Neural cell (in vitro differentiated cells): ENCODE results near the gene PREPL. TPM values are rescaled to one million over a fixed set of nuclear protein-coding genes. Genes with fewer than 3 reads are reported as not detected.

Experiments used
- H2AFZ ChIP-seq: fragments of 200-600, 300-800 bp; sonication (generic), shearing (Covaris generic); 2 replicates; pipeline ENCODE4 v1.6.0; 2014; ENCODE audit warnings: low read depth, mild to moderate bottlenecking, antibody characterized with exemption, low read length, moderate library complexity
- H3F3A ChIP-seq: fragments of 200-600 bp; shearing (Covaris generic); 2 replicates; pipeline ENCODE4 v1.6.1; 2016; ENCODE audit warnings: mild to moderate bottlenecking, moderate library complexity, mixed read lengths, antibody characterized with exemption, low read length; ENCODE audit not compliant: insufficient read depth, poor library complexity, severe bottlenecking
- H3K27ac ChIP-seq: fragments of 200-600, 300-800 bp; sonication (generic), shearing (Covaris generic); 2 replicates; pipeline ENCODE4 v1.5.1; 2014; ENCODE audit warnings: mild to moderate bottlenecking, low read length, moderate library complexity
- H3K27me3 ChIP-seq: fragments of 300-800, 200-600 bp; sonication (generic), shearing (Covaris generic); 2 replicates; pipeline ENCODE4 v1.6.0; 2014; ENCODE audit warnings: mild to moderate bottlenecking, low read depth, low read length, moderate library complexity; ENCODE audit not compliant: insufficient read depth
- H3K36me3 ChIP-seq: fragments of 300-800, 200-600 bp; sonication (generic), shearing (Covaris generic); 2 replicates; pipeline ENCODE4 v1.5.1; 2014; ENCODE audit warnings: mild to moderate bottlenecking, antibody characterized with exemption, low read length, moderate library complexity; ENCODE audit not compliant: insufficient read depth
- H3K4me2 ChIP-seq: fragments of 300-800, 200-600 bp; sonication (generic), shearing (Covaris generic); 2 replicates; pipeline ENCODE4 v1.6.0; 2014; ENCODE audit warnings: mild to moderate bottlenecking, low read length
- H3K4me3 ChIP-seq: fragments of 300-800, 200-600 bp; sonication (generic), shearing (Covaris generic); 2 replicates; pipeline ENCODE4 v1.5.1; 2014; ENCODE audit warnings: mild to moderate bottlenecking, low read length, moderate library complexity
- H3K79me2 ChIP-seq: fragments of 200-600 bp; shearing (Covaris generic); replicated peaks from 2 replicates; pipeline ENCODE4 v1.6.0; 2014; ENCODE audit warnings: mild to moderate bottlenecking, low read length, moderate library complexity; ENCODE audit not compliant: insufficient read depth
- H3K9ac ChIP-seq: fragments of 300-800, 200-600 bp; sonication (generic), shearing (Covaris generic); 2 replicates; pipeline ENCODE4 v1.6.1; 2016; ENCODE audit warnings: mild to moderate bottlenecking, low read length, mixed read lengths
- H3K9me2 ChIP-seq: fragments of 200-600 bp; shearing (Covaris generic); 2 replicates; pipeline ENCODE4 v1.6.1; 2016; ENCODE audit warnings: mild to moderate bottlenecking, low read length, mixed read lengths; ENCODE audit not compliant: insufficient read depth
- H3K9me3 ChIP-seq: fragments of 200-600, 300-800 bp; sonication (generic), shearing (Covaris generic); 2 replicates; pipeline ENCODE4 v1.6.1; 2016; ENCODE audit warnings: mild to moderate bottlenecking, mixed run types, low read length, moderate library complexity, mixed read lengths
- H4K20me1 ChIP-seq: fragments of 200-600 bp; shearing (Covaris generic); 2 replicates; pipeline ENCODE4 v1.6.1; 2016; ENCODE audit warnings: mild to moderate bottlenecking, mixed run types; ENCODE audit not compliant: insufficient read depth
- EP300 ChIP-seq: fragments of 450-650 bp; conservative IDR thresholded peaks from 2 replicates; pipeline ENCODE4 v1.6.1; 2014; ENCODE audit warnings: antibody characterized with exemption, mild to moderate bottlenecking, moderate library complexity; ENCODE audit not compliant: poor library complexity, severe bottlenecking
- EZH2 ChIP-seq: fragments of 200-600, 300-800 bp; shearing (Covaris generic), sonication (generic); IDR thresholded peaks from 2 replicates; pipeline ENCODE4 v1.6.1; 2014; ENCODE audit warnings: antibody characterized with exemption, low read length, borderline replicate concordance, mild to moderate bottlenecking; ENCODE audit not compliant: insufficient read depth, poor library complexity, severe bottlenecking
- MXI1 ChIP-seq: fragments of 450-650 bp; conservative IDR thresholded peaks from 2 replicates; pipeline ENCODE4 v1.6.1; 2014; ENCODE audit warnings: antibody characterized with exemption, mild to moderate bottlenecking; ENCODE audit not compliant: poor library complexity, severe bottlenecking
- POLR2AphosphoS5 ChIP-seq: IDR thresholded peaks from 2 replicates; pipeline ENCODE4 v1.6.1; 2012
- RAD21 ChIP-seq: fragments of 450-650 bp; conservative IDR thresholded peaks from 2 replicates; pipeline ENCODE4 v1.6.1; 2014; ENCODE audit warnings: antibody characterized with exemption, mild to moderate bottlenecking, moderate library complexity
- SMC3 ChIP-seq: fragments of 450-650 bp; conservative IDR thresholded peaks from 2 replicates; pipeline ENCODE4 v1.6.1; 2014; ENCODE audit warnings: antibody characterized with exemption, mild to moderate bottlenecking, moderate library complexity; ENCODE audit not compliant: poor library complexity
- TAF1 ChIP-seq: IDR thresholded peaks from 2 replicates; pipeline ENCODE4 v1.6.1; 2012; ENCODE audit warnings: low read depth
- polyA plus RNA-seq: library from polyadenylated mRNA; depleted of rRNA; stranded (reverse); fragments of >200 nt; gene quantifications from 2 replicates; pipeline ENCODE4 v1.2.3, GENCODE V29; 2014
- TF ChIP-seq, protein P1 (sequence below): fragments of 450-650 bp; IDR thresholded peaks from 2 replicates; pipeline ENCODE4 v1.5.1; 2014; ENCODE audit warnings: antibody characterized with exemption, mild to moderate bottlenecking, moderate library complexity; ENCODE audit not compliant: poor library complexity, severe bottlenecking
- TF ChIP-seq, protein P2 (sequence below): IDR thresholded peaks from 2 replicates; pipeline ENCODE4 v1.6.1; 2012; ENCODE audit warnings: borderline replicate concordance

Gene PREPL
- polyA plus RNA-seq, 1 donor from 2014 or later, result 236 TPM

DNA sequence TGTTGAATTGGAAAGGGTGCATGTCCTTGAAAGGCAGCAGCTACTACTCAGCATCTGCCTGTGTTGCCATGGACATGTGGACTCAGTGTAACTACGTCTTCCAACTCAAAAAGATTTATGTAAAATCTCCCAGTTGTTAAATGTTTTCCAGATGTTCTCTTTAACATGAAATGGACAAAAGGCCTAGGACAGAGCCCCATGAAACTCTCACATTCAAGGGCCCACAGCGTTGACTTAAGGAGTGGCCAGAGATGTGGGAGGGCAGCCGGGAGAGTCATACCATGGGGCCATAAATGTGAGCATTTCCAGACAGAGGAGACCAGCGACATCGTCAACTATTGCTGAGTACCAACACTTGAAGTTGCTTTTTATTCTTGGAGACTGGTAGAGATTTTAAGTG, 76.1 kb downstream of the PREPL start:
- no peak overlapping the region for H2AFZ ChIP-seq
- no peaks in the 10 kb centered on the region for H3F3A ChIP-seq
- no peaks in the 10 kb centered on the region for H4K20me1 ChIP-seq
- H3K9me3 ChIP-seq, result no peaks in the 10 kb centered on the region
- no peaks in the 10 kb centered on the region for H3K36me3 ChIP-seq
- H3K4me2 ChIP-seq, result no peak overlapping the region
- no peaks in the 10 kb centered on the region for H3K27me3 ChIP-seq
- H3K9me2 ChIP-seq, result no peaks in the 10 kb centered on the region
- no peak overlapping the region for H3K27ac ChIP-seq
- no peaks in the 10 kb centered on the region for H3K79me2 ChIP-seq
- H3K9ac ChIP-seq, result no peak overlapping the region
- TF ChIP-seq, protein P1, sequence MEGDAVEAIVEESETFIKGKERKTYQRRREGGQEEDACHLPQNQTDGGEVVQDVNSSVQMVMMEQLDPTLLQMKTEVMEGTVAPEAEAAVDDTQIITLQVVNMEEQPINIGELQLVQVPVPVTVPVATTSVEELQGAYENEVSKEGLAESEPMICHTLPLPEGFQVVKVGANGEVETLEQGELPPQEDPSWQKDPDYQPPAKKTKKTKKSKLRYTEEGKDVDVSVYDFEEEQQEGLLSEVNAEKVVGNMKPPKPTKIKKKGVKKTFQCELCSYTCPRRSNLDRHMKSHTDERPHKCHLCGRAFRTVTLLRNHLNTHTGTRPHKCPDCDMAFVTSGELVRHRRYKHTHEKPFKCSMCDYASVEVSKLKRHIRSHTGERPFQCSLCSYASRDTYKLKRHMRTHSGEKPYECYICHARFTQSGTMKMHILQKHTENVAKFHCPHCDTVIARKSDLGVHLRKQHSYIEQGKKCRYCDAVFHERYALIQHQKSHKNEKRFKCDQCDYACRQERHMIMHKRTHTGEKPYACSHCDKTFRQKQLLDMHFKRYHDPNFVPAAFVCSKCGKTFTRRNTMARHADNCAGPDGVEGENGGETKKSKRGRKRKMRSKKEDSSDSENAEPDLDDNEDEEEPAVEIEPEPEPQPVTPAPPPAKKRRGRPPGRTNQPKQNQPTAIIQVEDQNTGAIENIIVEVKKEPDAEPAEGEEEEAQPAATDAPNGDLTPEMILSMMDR, result no peak
- TF ChIP-seq EZH2 (no peak), TAF1 (no peak), POLR2AphosphoS5 (no peak), EP300 (no peak), RAD21 (no peak), MXI1 (no peak), SMC3 (no peak)
- TF ChIP-seq, protein P2, sequence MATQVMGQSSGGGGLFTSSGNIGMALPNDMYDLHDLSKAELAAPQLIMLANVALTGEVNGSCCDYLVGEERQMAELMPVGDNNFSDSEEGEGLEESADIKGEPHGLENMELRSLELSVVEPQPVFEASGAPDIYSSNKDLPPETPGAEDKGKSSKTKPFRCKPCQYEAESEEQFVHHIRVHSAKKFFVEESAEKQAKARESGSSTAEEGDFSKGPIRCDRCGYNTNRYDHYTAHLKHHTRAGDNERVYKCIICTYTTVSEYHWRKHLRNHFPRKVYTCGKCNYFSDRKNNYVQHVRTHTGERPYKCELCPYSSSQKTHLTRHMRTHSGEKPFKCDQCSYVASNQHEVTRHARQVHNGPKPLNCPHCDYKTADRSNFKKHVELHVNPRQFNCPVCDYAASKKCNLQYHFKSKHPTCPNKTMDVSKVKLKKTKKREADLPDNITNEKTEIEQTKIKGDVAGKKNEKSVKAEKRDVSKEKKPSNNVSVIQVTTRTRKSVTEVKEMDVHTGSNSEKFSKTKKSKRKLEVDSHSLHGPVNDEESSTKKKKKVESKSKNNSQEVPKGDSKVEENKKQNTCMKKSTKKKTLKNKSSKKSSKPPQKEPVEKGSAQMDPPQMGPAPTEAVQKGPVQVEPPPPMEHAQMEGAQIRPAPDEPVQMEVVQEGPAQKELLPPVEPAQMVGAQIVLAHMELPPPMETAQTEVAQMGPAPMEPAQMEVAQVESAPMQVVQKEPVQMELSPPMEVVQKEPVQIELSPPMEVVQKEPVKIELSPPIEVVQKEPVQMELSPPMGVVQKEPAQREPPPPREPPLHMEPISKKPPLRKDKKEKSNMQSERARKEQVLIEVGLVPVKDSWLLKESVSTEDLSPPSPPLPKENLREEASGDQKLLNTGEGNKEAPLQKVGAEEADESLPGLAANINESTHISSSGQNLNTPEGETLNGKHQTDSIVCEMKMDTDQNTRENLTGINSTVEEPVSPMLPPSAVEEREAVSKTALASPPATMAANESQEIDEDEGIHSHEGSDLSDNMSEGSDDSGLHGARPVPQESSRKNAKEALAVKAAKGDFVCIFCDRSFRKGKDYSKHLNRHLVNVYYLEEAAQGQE, result no peak
- H3K4me3 ChIP-seq, result no peak overlapping the region

DNA sequence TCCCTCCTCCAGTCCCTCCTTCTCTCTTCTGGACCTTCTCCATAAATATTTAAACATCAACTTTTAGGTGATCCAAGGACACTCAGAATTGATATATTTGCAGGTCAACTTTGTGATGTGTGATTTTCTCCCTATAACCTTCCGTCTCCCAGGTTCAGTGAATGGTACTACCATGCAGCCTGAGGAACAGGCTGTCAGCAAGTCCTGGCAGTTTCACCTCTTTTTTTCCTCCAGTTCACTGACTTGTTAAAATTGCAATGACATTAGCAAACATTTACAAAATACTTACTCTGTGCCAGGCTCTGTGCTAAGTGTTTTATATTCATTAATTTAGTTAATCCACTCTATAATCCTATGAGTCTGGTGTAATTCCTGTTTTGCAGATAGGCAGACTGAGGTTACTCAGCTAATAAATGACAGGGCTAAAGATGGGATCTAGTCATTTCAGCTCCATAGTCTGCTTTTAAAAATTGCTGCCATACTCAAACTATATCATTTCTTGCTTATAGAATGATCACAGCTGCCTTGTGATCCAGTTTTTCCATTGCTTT, 78.1 kb downstream of the PREPL start:
- H3F3A ChIP-seq, result no peaks in the 10 kb centered on the region
- no peak overlapping the region for H3K9ac ChIP-seq
- no peaks in the 10 kb centered on the region for H3K79me2 ChIP-seq
- H3K4me2 ChIP-seq, result no peak overlapping the region
- no peaks in the 10 kb centered on the region for H3K36me3 ChIP-seq
- H3K9me3 ChIP-seq, result no peaks in the 10 kb centered on the region
- H3K27ac ChIP-seq, result no peak overlapping the region
- H4K20me1 ChIP-seq, result no peaks in the 10 kb centered on the region
- no peaks in the 10 kb centered on the region for H3K27me3 ChIP-seq
- H2AFZ ChIP-seq, result no peak overlapping the region
- H3K4me3 ChIP-seq, result no peak overlapping the region
- TF ChIP-seq MXI1 (no peak), SMC3 (no peak), RAD21 (no peak), TAF1 (no peak), EP300 (no peak), POLR2AphosphoS5 (no peak), EZH2 (no peak)
- TF ChIP-seq, protein P2, result no peak
- TF ChIP-seq, protein P1, result no peak
- no peaks in the 10 kb centered on the region for H3K9me2 ChIP-seq
